Mesothelial cell of epicardium (in vitro differentiated cells): ENCODE results near the gene APOBEC4. TPM values are rescaled to one million over a fixed set of nuclear protein-coding genes. Genes with fewer than 3 reads are reported as not detected.
"Not testable (repeated sequence)": the region's sequence is repeated elsewhere in the genome, so short reads cannot be mapped to it uniquely, and the experiment has no call there.

Source experiments
- DNase-seq, 2 experiments: peaks; one replicate each; pipeline ENCODE4 v3.0.0; 2021; ENCODE audit warnings: low spot score in 2 of 2; ENCODE audit not compliant: unreplicated experiment in 2 of 2
- H3K27ac Mint-ChIP-seq: 2 replicates; pipeline ENCODE4 v1.8.0; 2021; ENCODE audit warnings: mixed read lengths
- H3K27me3 Mint-ChIP-seq: 2 replicates; pipeline ENCODE4 v1.8.0; 2021; ENCODE audit warnings: low read depth, mixed read lengths
- H3K36me3 Mint-ChIP-seq: 2 replicates; pipeline ENCODE4 v1.8.0; 2021; ENCODE audit warnings: mixed read lengths
- H3K4me1 Mint-ChIP-seq: 2 replicates; pipeline ENCODE4 v1.8.0; 2021; ENCODE audit warnings: mixed read lengths
- H3K4me3 Mint-ChIP-seq: 2 replicates; pipeline ENCODE4 v1.8.0; 2021; ENCODE audit warnings: mild to moderate bottlenecking, moderate library complexity, mixed read lengths
- H3K9me3 Mint-ChIP-seq: 2 replicates; pipeline ENCODE4 v1.8.0; 2021; ENCODE audit warnings: mixed read lengths
- total RNA-seq: library from RNA; stranded (reverse); gene quantifications from 3 replicates; pipeline ENCODE4 v1.2.1, GENCODE V29; 2021
- TF ChIP-seq, protein P1 (sequence below): fragments of 200-600 bp; sonication (generic); IDR thresholded peaks from one replicate; pipeline ENCODE4 v1.5.0; 2021; ENCODE audit warnings: antibody characterized with exemption; ENCODE audit not compliant: unreplicated experiment

The APOBEC4 gene
- total RNA-seq, 1 donor from 2014 or later: not detected

DNA sequence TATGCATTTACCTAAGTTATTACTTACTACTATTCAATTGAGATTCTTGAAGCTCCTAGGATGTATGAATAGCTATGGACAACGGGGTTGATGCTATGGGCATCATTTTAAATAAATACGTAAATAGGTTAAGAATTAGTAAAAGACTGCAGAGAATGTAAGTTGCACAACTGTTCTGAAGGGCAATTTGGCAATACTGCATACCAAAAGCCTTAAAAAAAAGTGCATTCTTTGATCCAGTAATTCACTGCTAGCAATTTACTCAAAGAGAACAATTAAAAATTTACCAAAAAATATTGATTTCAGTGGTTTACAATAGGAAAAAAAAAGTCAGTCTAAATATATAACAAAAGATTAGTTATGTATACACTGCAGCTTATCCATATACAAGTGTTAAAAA is 21.0 kb downstream of the APOBEC4 start:
- peak overlapping the region; percentile 100 for H3K4me3 Mint-ChIP-seq
- no peaks in the 10 kb centered on the region for H3K9me3 Mint-ChIP-seq
- H3K4me1 Mint-ChIP-seq: peaks cover 45% of the 10 kb centered on the region
- H3K27me3 Mint-ChIP-seq: peaks cover 13% of the 10 kb centered on the region
- DNase-seq: no peak
- no peak overlapping the region for H3K27ac Mint-ChIP-seq
- TF ChIP-seq, protein P1, sequence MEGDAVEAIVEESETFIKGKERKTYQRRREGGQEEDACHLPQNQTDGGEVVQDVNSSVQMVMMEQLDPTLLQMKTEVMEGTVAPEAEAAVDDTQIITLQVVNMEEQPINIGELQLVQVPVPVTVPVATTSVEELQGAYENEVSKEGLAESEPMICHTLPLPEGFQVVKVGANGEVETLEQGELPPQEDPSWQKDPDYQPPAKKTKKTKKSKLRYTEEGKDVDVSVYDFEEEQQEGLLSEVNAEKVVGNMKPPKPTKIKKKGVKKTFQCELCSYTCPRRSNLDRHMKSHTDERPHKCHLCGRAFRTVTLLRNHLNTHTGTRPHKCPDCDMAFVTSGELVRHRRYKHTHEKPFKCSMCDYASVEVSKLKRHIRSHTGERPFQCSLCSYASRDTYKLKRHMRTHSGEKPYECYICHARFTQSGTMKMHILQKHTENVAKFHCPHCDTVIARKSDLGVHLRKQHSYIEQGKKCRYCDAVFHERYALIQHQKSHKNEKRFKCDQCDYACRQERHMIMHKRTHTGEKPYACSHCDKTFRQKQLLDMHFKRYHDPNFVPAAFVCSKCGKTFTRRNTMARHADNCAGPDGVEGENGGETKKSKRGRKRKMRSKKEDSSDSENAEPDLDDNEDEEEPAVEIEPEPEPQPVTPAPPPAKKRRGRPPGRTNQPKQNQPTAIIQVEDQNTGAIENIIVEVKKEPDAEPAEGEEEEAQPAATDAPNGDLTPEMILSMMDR: no peak
- H3K36me3 Mint-ChIP-seq: peaks cover 24% of the 10 kb centered on the region

- no peak overlapping the region for H3K4me3 Mint-ChIP-seq
- peaks cover 24% of the 10 kb centered on the region for H3K36me3 Mint-ChIP-seq
- peak overlapping the region; percentile 52 for H3K27ac Mint-ChIP-seq
- H3K4me1 Mint-ChIP-seq: peaks cover 37% of the 10 kb centered on the region
- TF ChIP-seq, protein P1: no peak
- H3K9me3 Mint-ChIP-seq: no peaks in the 10 kb centered on the region
- DNase-seq: no peak
- H3K27me3 Mint-ChIP-seq: no peaks in the 10 kb centered on the region
Measured at GRCh38 chr1:183630748-183631147, 22.4 kb downstream of the APOBEC4 start.

DNA sequence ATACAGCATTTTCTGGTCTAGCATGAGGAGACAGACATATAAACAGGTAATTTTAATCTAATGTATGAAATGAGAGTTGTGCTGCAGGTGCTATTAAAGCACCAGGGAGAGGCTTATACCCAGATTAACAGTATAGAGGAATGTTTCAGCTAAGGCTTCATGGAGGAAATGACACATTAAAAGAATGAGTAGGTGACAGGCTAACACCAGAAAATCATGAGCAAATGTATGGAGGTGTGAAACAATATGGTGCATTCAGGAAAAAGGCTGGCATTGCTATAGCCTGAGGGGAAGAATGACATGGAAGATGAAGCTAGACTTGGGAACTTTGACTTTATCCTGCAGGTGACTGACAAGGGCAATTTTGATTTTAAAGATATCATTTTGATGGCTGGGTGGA is 24.6 kb downstream of the APOBEC4 start:
- Mint-ChIP-seq H3K36me3 (peaks cover 26% of the 10 kb centered on the region), H3K4me3 (no peak overlapping the region), H3K27ac (no peak overlapping the region), H3K9me3 (no peaks in the 10 kb centered on the region), H3K27me3 (no peaks in the 10 kb centered on the region), H3K4me1 (peaks cover 23% of the 10 kb centered on the region)
- DNase-seq: no peak
- TF ChIP-seq, protein P1: no peak

DNA sequence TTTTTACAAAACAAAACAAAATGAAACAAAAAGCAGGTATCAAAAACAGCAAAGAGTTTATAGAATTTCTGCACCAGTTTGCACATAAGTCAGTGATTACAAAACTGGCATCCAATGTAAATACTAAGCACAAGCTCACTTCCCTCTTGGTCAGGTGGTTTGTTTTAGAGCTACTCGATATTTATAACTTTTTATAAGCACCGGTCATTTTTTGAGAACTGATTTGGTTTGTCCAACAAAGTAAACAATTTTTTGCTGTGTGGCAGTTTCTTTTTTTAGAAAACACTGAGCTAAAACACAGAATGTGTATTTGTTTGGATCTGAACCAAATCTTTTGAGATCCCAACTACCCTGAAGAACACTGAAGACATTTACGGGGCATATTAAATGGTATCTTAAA is 26.9 kb downstream of the APOBEC4 start:
- H3K27me3 Mint-ChIP-seq, H3K27ac Mint-ChIP-seq: not testable (repeated sequence)

GRCh38 chr1:183622884-183623785 is 30.0 kb downstream of the APOBEC4 start:
- no peak for DNase-seq
- Mint-ChIP-seq H3K4me1 (peaks cover 11% of the 10 kb centered on the region), H3K9me3 (no peaks in the 10 kb centered on the region), H3K27me3 (no peaks in the 10 kb centered on the region), H3K4me3 (no peak overlapping the region), H3K27ac (no peak overlapping the region), H3K36me3 (peaks cover 8% of the 10 kb centered on the region)
- TF ChIP-seq, protein P1: peak; percentile 28

More for the DNA sequence above, 26.9 kb downstream of the APOBEC4 start:
- not testable (repeated sequence) for H3K4me1 Mint-ChIP-seq, H3K9me3 Mint-ChIP-seq, H3K4me3 Mint-ChIP-seq, DNase-seq
- peaks cover 27% of the 10 kb centered on the region for H3K36me3 Mint-ChIP-seq

GRCh38 chr1:183622013-183622412 is 31.1 kb downstream of the APOBEC4 start:
- H3K36me3 Mint-ChIP-seq: peaks cover 5% of the 10 kb centered on the region
- DNase-seq: no peak
- H3K27ac Mint-ChIP-seq: no peak overlapping the region
- H3K4me1 Mint-ChIP-seq: peaks cover 11% of the 10 kb centered on the region
- TF ChIP-seq, protein P1: no peak
- no peaks in the 10 kb centered on the region for H3K27me3 Mint-ChIP-seq
- H3K4me3 Mint-ChIP-seq: no peak overlapping the region
- H3K9me3 Mint-ChIP-seq: no peaks in the 10 kb centered on the region
